B cell (primary cell): ENCODE measurements around the gene FBH1. TPM values are rescaled to one million over a fixed set of nuclear protein-coding genes. Genes with fewer than 3 reads are reported as not detected.

ENCODE experiments used
- ATAC-seq: fragments of 200-7000 bp; cut with Tn5 transposase; one replicate; pipeline ENCODE4 v1.10.0; 2021; ENCODE audit warnings: low read depth, mild to moderate bottlenecking, moderate number of reproducible peaks, moderate library complexity
- CTCF ChIA-PET: fragments of 350-600 bp; sonication (Branson Sonifier 250); formaldehyde crosslinking; loops from one replicate; lab custom pipeline; 2021; ENCODE audit warnings: antibody characterized with exemption, inconsistent platforms; lab: Charles Lee
- POLR2A ChIA-PET: fragments of 350-600 bp; sonication (Branson Sonifier 250); formaldehyde crosslinking; loops from one replicate; lab custom pipeline; 2021; ENCODE audit warnings: antibody characterized with exemption; lab: Charles Lee
- DNase-seq: peaks from one replicate; pipeline ENCODE4 v3.0.0; 2013
- H2AFZ ChIP-seq: 2 replicates; pipeline ENCODE4 v1.6.1; 2012; ENCODE audit warnings: mild to moderate bottlenecking, low read depth, low read length; ENCODE audit not compliant: insufficient read depth, poor library complexity, severe bottlenecking
- H3K27ac ChIP-seq, 2 donors: 1 replicate in 1 of 2; 2 replicates in 1 of 2; pipeline ENCODE4 v1.5.1; 2012 to 2013; ENCODE audit warnings: low read length in 2 of 2, mild to moderate bottlenecking in 2 of 2, moderate library complexity in 1 of 2
- H3K27me3 ChIP-seq, 4 experiments: fragments of 200-600 bp in 1 of 4; sonication (generic) in 1 of 4; replicated peaks in 1 of 4; 1 replicate in 2 of 4; 2 replicates in 2 of 4; pipeline versions ENCODE4 v1.6.1 to v1.7.0; 2013 to 2016; ENCODE audit warnings: low read length in 3 of 4, mild to moderate bottlenecking in 2 of 4, mixed read lengths in 1 of 4, moderate library complexity in 1 of 4; ENCODE audit not compliant: insufficient read depth in 4 of 4, control insufficient read depth in 3 of 4; ENCODE audit errors: control extremely low read depth in 1 of 4
- H3K36me3 ChIP-seq, 2 experiments: replicated peaks in 1 of 2; 1 replicate in 1 of 2; 2 replicates in 1 of 2; pipeline versions ENCODE4 v1.6.1 to v1.7.1; 2013; ENCODE audit warnings: low read length in 1 of 2; ENCODE audit not compliant: insufficient read depth in 2 of 2, control insufficient read depth in 1 of 2; ENCODE audit errors: control extremely low read depth in 1 of 2, extremely low read depth in 1 of 2
- H3K4me1 ChIP-seq, 2 donors: fragments of 200-600 bp in 1 of 2; sonication (generic) in 1 of 2; 1 replicate in 1 of 2; 2 replicates in 1 of 2; pipeline versions ENCODE4 v1.5.1 to v1.6.1; 2013 to 2017; ENCODE audit warnings: low read length in 2 of 2; ENCODE audit not compliant: control insufficient read depth in 2 of 2, insufficient read depth in 2 of 2
- H3K4me2 ChIP-seq: replicated peaks from 2 replicates; pipeline ENCODE3; 2012; ENCODE audit warnings: mild to moderate bottlenecking, low read depth, low read length; ENCODE audit not compliant: poor library complexity, severe bottlenecking
- H3K4me3 ChIP-seq, 5 experiments: fragments of 200-600 bp in 1 of 5; sonication (generic) in 1 of 5; 1 replicate in 3 of 5; 2 replicates in 2 of 5; pipeline versions ENCODE4 v1.5.1 to v1.7.0; 2011 to 2016; ENCODE audit warnings: low read length in 4 of 5, mild to moderate bottlenecking in 4 of 5, low read depth in 2 of 5, control low read depth in 1 of 5, moderate library complexity in 1 of 5; ENCODE audit not compliant: insufficient read depth in 1 of 5; ENCODE audit errors: control extremely low read depth in 1 of 5, extremely low read depth in 1 of 5
- H3K79me2 ChIP-seq: fragments of 200-600 bp; sonication (generic); one replicate; pipeline ENCODE4 v1.6.0; 2016; ENCODE audit warnings: low read length; ENCODE audit not compliant: control insufficient read depth, insufficient read depth
- H3K9ac ChIP-seq: fragments of 200-600 bp; sonication (generic); 2 replicates; pipeline ENCODE4 v1.6.1; 2017; ENCODE audit warnings: mild to moderate bottlenecking, low read length, moderate library complexity
- H3K9me3 ChIP-seq, 3 donors: one replicate each; pipeline versions ENCODE4 v1.6.1 to v1.7.1; 2013; ENCODE audit warnings: low read length in 2 of 3; ENCODE audit not compliant: control insufficient read depth in 2 of 3, insufficient read depth in 1 of 3; ENCODE audit errors: control extremely low read depth in 1 of 3
- H4K20me1 ChIP-seq: 2 replicates; pipeline ENCODE4 v1.6.0; 2012; ENCODE audit warnings: mild to moderate bottlenecking, low read length; ENCODE audit not compliant: insufficient read depth, control insufficient read depth, poor library complexity, severe bottlenecking
- H3K27ac Mint-ChIP-seq: one replicate; pipeline ENCODE4 v1.8.0; 2021; ENCODE audit warnings: mixed read lengths
- H3K27me3 Mint-ChIP-seq: one replicate; pipeline ENCODE4 v1.8.0; 2021; ENCODE audit warnings: mixed read lengths
- H3K4me1 Mint-ChIP-seq: one replicate; pipeline ENCODE4 v1.8.0; 2021; ENCODE audit warnings: mixed read lengths
- H3K4me3 Mint-ChIP-seq: one replicate; pipeline ENCODE4 v1.8.0; 2021; ENCODE audit warnings: mixed read lengths
- H3K9me3 Mint-ChIP-seq: one replicate; pipeline ENCODE4 v1.8.0; 2022; ENCODE audit warnings: mixed read lengths; ENCODE audit not compliant: insufficient read depth
- EZH2 ChIP-seq: IDR thresholded peaks from 2 replicates; pipeline ENCODE4 v1.6.1; 2012; ENCODE audit warnings: borderline replicate concordance, low read depth, mild to moderate bottlenecking, moderate library complexity, low read length; ENCODE audit not compliant: insufficient read depth, poor library complexity, severe bottlenecking
- WGBS: methylation state at CpG from one replicate; pipeline ENCODE4 v1.1.5; 2013; ENCODE audit warnings: missing lambda C conversion rate; ENCODE audit not compliant: insufficient coverage; 5-methylcytosine and 5-hydroxymethylcytosine counted together
- intact Hi-C: fragments of 100-400 bp; cut with micrococcal nuclease; formaldehyde crosslinking; loops from one replicate; pipeline ENCODE4 v1.10.0; 2022
- polyA plus RNA-seq: library from polyadenylated mRNA; depleted of rRNA; stranded (reverse); fragments of >200 nt; gene quantifications from 2 replicates; pipeline ENCODE4 v1.2.3, GENCODE V29; 2012
- total RNA-seq, 2 donors: library from RNA; stranded (reverse); fragments of 120-200 nt in 1 of 2; gene quantifications; 1 replicate in 1 of 2; 2 replicates in 1 of 2; pipeline versions ENCODE4 v1.2.3 to v1.2.4, GENCODE V29; 2013 to 2022
- TF ChIP-seq, protein P1 (sequence below): fragments of 200-600 bp; IDR thresholded peaks from one replicate; pipeline ENCODE4 v1.8.0; 2022; ENCODE audit warnings: antibody characterized with exemption, mild to moderate bottlenecking

Gene FBH1
- total and polyA plus RNA-seq, 2 donors (not counting 1 experiment from before 2014, with no cell fraction given): 86.4 to 129 TPM

DNA sequence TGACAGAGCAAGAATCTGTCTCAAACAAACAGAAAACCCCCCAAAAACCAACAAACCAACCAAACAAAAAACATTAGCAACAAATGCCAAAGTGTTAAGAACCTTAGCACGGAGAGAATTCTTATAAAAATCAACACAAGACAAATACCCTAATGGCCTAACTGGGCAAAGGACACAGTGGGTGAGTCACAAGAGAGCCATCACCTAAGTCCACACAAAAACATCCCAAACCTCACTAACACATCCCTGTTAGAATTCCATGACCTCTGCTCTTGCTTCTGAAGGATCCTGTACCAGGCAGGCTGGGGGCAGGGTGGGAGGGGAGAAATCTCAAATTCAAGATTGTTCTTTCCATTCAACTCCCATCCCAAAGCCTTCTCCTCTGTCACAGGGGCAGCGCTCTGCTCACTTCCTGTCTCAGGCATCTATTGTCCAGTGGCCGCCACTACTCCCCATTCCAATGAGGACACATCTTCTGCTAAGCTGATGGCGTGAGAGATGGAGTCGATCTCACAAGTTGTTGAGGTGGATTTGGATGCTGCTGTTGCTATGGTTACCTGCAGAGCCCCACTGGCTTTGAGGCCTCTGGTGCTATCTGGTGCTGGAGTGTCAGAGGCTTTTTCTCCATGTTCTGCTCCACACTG is 78.1 kb downstream of the FBH1 start:
- H3K9me3 Mint-ChIP-seq: no peaks in the 10 kb centered on the region
- DNase-seq: no peak
- H3K4me3 Mint-ChIP-seq: no peak overlapping the region
- peaks cover 48% of the 10 kb centered on the region for H3K79me2 ChIP-seq
- H3K9ac ChIP-seq: no peak overlapping the region
- no peaks in the 10 kb centered on the region for H3K27me3 Mint-ChIP-seq
- 100% methylated on average over 1 of the region's 5 CpGs for WGBS
- no peak overlapping the region for H3K4me3 ChIP-seq
- no peaks in the 10 kb centered on the region for H4K20me1 ChIP-seq
- no peak for TF ChIP-seq EZH2
- TF ChIP-seq, protein P1, sequence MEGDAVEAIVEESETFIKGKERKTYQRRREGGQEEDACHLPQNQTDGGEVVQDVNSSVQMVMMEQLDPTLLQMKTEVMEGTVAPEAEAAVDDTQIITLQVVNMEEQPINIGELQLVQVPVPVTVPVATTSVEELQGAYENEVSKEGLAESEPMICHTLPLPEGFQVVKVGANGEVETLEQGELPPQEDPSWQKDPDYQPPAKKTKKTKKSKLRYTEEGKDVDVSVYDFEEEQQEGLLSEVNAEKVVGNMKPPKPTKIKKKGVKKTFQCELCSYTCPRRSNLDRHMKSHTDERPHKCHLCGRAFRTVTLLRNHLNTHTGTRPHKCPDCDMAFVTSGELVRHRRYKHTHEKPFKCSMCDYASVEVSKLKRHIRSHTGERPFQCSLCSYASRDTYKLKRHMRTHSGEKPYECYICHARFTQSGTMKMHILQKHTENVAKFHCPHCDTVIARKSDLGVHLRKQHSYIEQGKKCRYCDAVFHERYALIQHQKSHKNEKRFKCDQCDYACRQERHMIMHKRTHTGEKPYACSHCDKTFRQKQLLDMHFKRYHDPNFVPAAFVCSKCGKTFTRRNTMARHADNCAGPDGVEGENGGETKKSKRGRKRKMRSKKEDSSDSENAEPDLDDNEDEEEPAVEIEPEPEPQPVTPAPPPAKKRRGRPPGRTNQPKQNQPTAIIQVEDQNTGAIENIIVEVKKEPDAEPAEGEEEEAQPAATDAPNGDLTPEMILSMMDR: no peak
- intact Hi-C loops: no loop called here
- POLR2A ChIA-PET: no interaction called here
- H3K27ac Mint-ChIP-seq: peak overlapping the region; percentile 32
- H3K36me3 ChIP-seq: peaks cover 0 to 6% of the 10 kb centered on the region in 2 experiments
- no peak overlapping the region for H3K27ac ChIP-seq
- peaks cover 8 to 14% of the 10 kb centered on the region in 2 donors for H3K4me1 ChIP-seq
- no peak for ATAC-seq
- no peaks in the 10 kb centered on the region for H3K27me3 ChIP-seq
- no peaks in the 10 kb centered on the region for H3K9me3 ChIP-seq
- peaks cover 21% of the 10 kb centered on the region for H3K4me1 Mint-ChIP-seq
- H3K4me2 ChIP-seq: no peak overlapping the region
- no peak overlapping the region for H2AFZ ChIP-seq
- CTCF ChIA-PET: no interaction called here

DNA sequence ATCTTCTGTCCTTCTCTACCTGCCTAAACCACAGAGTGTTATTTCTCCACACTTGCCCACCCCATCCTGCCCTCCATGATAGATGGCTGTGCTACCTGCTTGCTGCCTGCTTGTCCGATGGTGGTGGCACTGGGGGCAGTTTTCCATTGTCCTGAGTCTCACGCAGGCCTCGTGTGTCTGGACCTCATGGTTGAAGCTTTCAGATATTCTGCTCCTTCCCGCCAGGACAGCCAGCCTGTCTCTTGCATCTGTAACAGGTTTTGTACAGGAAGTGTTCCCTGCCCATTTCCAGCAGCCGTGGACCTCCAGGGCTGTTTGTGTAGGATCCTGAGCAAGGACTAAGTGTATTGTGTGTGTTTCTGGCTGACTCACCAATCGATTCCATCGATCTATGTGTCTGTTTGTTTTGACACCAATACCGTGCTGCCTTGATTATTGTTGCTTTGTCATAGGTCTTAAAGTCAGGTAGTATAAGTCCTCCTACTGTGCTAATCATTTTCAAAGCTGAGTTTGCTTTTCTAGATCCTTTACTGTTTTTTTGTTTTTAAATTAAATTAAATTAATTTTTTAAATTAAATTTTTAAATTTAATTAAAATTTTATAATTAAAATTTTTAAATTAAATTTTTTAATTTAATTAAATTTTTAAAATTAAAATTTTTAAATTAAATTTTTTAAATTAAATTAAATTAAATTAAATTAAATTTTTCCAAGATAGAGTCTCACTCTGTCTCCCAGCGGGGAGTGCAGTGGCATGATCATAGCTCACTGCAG is 78.8 kb downstream of the FBH1 start:
- H3K4me3 Mint-ChIP-seq: no peak overlapping the region
- no peak for ATAC-seq
- Histone ChIP-seq H2AFZ (no peak overlapping the region), H3K9ac (no peak overlapping the region), H3K79me2 (peaks cover 48% of the 10 kb centered on the region), H3K27me3 (no peaks in the 10 kb centered on the region), H4K20me1 (no peaks in the 10 kb centered on the region), H3K4me2 (no peak overlapping the region), H3K4me1 (peaks cover 8 to 14% of the 10 kb centered on the region in 2 donors), H3K27ac (no peak overlapping the region), H3K9me3 (no peaks in the 10 kb centered on the region), H3K36me3 (peaks cover 0 to 3% of the 10 kb centered on the region in 2 experiments), H3K4me3 (no peak overlapping the region)
- ChIA-PET POLR2A (interaction anchor here (0.5 kb wide), 1 partner anchor 13 kb away, joined by 9 read pairs; no protein-coding TSS in a partner anchor), CTCF (no interaction called here)
- 100% methylated on average over 5 of the region's 9 CpGs for WGBS
- no peak overlapping the region for H3K27ac Mint-ChIP-seq
- H3K27me3 Mint-ChIP-seq: no peaks in the 10 kb centered on the region
- intact Hi-C loops: no loop called here
- DNase-seq: no peak
- TF ChIP-seq EZH2: no peak
- TF ChIP-seq, protein P1: no peak
- H3K4me1 Mint-ChIP-seq: peaks cover 23% of the 10 kb centered on the region
- no peaks in the 10 kb centered on the region for H3K9me3 Mint-ChIP-seq
